Measurements from ENCODE around the gene FUZ. TPM values are rescaled to one million over a fixed set of nuclear protein-coding genes. Genes with fewer than 3 reads are reported as not detected.

Gene FUZ
- total and polyA plus RNA-seq, 4 donors = 3.8 to 12.5 (median 7.0) TPM

GRCh38 chr19:49829200-49829599 lies 16.1 kb upstream of the FUZ start:
- Histone ChIP-seq H3K9ac (ENCODE audit: low read depth in 1 of 2, low read length in 2 of 2) (no peak overlapping the region), H3K27ac (ENCODE audit: low read depth in 1 of 2, low read length in 2 of 2) (no peak overlapping the region), H3K4me3 (ENCODE audit: low read depth in 1 of 3, low read length in 3 of 3) (no peak overlapping the region), H3K9me3 (ENCODE audit: control insufficient read depth in 4 of 4, low read length in 3 of 4) (no peaks in the 10 kb centered on the region), H3K4me1 (ENCODE audit: control insufficient read depth in 4 of 4, insufficient read depth in 4 of 4, low read length in 3 of 4) (no peaks in the 10 kb centered on the region), H3K36me3 (ENCODE audit: control insufficient read depth in 4 of 4, insufficient read depth in 3 of 4, low read depth in 1 of 4, low read length in 3 of 4) (peaks cover 5 to 43% (median 12%) of the 10 kb centered on the region in 4 donors), H3K27me3 (ENCODE audit: control insufficient read depth in 4 of 4, insufficient read depth in 4 of 4, low read length in 3 of 4) (no peaks in the 10 kb centered on the region)
- DNase-seq (ENCODE audit: low spot score) = no peak
- no peak for TF ChIP-seq NR2F2 (IDR thresholded peaks at IDR 0.05)
- 95% methylated on average over 8 of the region's 8 CpGs for WGBS

DNA sequence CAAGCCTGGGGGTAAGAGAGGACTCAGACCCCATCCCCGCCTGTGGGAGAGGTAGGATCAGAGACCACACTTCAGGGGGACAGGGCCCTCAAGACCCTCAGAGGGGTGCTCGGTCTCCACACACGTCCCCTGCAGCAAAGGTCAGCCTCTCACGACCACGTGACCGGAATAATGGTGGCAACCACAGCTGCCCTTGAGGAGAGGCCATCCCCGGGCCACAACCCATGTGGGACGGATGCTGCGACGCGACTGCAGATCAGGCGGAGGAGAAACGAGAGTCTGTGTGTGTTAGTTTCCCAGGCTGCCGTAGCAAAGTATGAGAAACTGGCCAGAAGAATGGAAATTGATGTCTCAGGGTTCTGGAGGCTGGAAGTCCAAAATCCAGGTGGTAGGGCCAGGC lies 13.9 kb upstream of the FUZ start:
- no peaks in the 10 kb centered on the region for H3K27me3 ChIP-seq (ENCODE audit: control insufficient read depth in 4 of 4, insufficient read depth in 4 of 4, low read length in 3 of 4)
- H3K9me3 ChIP-seq (ENCODE audit: control insufficient read depth in 4 of 4, low read length in 3 of 4) = no peaks in the 10 kb centered on the region
- 95% methylated on average over 14 of the region's 14 CpGs for WGBS
- H3K27ac ChIP-seq (ENCODE audit: low read depth in 1 of 2, low read length in 2 of 2) = no peak overlapping the region
- H3K9ac ChIP-seq (ENCODE audit: low read depth in 1 of 2, low read length in 2 of 2) = no peak overlapping the region
- H3K4me1 ChIP-seq (ENCODE audit: control insufficient read depth in 4 of 4, insufficient read depth in 4 of 4, low read length in 3 of 4) = no peaks in the 10 kb centered on the region
- H3K36me3 ChIP-seq (ENCODE audit: control insufficient read depth in 4 of 4, insufficient read depth in 3 of 4, low read depth in 1 of 4, low read length in 3 of 4) = peaks cover 0 to 33% (median 8%) of the 10 kb centered on the region in 4 donors
- TF ChIP-seq RXRA (IDR thresholded peaks at IDR 0.05) = no peak
- TF ChIP-seq, protein P1, sequence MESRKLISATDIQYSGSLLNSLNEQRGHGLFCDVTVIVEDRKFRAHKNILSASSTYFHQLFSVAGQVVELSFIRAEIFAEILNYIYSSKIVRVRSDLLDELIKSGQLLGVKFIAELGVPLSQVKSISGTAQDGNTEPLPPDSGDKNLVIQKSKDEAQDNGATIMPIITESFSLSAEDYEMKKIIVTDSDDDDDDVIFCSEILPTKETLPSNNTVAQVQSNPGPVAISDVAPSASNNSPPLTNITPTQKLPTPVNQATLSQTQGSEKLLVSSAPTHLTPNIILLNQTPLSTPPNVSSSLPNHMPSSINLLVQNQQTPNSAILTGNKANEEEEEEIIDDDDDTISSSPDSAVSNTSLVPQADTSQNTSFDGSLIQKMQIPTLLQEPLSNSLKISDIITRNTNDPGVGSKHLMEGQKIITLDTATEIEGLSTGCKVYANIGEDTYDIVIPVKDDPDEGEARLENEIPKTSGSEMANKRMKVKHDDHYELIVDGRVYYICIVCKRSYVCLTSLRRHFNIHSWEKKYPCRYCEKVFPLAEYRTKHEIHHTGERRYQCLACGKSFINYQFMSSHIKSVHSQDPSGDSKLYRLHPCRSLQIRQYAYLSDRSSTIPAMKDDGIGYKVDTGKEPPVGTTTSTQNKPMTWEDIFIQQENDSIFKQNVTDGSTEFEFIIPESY (IDR thresholded peaks at IDR 0.05) = no peak
- TF ChIP-seq, protein P2, sequence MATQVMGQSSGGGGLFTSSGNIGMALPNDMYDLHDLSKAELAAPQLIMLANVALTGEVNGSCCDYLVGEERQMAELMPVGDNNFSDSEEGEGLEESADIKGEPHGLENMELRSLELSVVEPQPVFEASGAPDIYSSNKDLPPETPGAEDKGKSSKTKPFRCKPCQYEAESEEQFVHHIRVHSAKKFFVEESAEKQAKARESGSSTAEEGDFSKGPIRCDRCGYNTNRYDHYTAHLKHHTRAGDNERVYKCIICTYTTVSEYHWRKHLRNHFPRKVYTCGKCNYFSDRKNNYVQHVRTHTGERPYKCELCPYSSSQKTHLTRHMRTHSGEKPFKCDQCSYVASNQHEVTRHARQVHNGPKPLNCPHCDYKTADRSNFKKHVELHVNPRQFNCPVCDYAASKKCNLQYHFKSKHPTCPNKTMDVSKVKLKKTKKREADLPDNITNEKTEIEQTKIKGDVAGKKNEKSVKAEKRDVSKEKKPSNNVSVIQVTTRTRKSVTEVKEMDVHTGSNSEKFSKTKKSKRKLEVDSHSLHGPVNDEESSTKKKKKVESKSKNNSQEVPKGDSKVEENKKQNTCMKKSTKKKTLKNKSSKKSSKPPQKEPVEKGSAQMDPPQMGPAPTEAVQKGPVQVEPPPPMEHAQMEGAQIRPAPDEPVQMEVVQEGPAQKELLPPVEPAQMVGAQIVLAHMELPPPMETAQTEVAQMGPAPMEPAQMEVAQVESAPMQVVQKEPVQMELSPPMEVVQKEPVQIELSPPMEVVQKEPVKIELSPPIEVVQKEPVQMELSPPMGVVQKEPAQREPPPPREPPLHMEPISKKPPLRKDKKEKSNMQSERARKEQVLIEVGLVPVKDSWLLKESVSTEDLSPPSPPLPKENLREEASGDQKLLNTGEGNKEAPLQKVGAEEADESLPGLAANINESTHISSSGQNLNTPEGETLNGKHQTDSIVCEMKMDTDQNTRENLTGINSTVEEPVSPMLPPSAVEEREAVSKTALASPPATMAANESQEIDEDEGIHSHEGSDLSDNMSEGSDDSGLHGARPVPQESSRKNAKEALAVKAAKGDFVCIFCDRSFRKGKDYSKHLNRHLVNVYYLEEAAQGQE (IDR thresholded peaks at IDR 0.05) = no peak
- TF ChIP-seq YY1 (IDR thresholded peaks at IDR 0.05) = no peak
- no peak for TF ChIP-seq EGR1 (IDR thresholded peaks at IDR 0.05; ENCODE audit: low read depth in 2 of 2)
- TF ChIP-seq TAF1 (conservative IDR thresholded peaks at IDR 0.05) = no peak
- no peak for TF ChIP-seq HNF4G (IDR thresholded peaks at IDR 0.05)
- no peak for TF ChIP-seq GABPA (IDR thresholded peaks at IDR 0.05 in 1 of 2, conservative IDR thresholded peaks at IDR 0.05 in 1 of 2)
- TF ChIP-seq NR2F2 (IDR thresholded peaks at IDR 0.05) = no peak
- TF ChIP-seq RAD21 (IDR thresholded peaks at IDR 0.05) = no peak
- no peak for TF ChIP-seq JUND (IDR thresholded peaks at IDR 0.05)
- TF ChIP-seq, protein P3, sequence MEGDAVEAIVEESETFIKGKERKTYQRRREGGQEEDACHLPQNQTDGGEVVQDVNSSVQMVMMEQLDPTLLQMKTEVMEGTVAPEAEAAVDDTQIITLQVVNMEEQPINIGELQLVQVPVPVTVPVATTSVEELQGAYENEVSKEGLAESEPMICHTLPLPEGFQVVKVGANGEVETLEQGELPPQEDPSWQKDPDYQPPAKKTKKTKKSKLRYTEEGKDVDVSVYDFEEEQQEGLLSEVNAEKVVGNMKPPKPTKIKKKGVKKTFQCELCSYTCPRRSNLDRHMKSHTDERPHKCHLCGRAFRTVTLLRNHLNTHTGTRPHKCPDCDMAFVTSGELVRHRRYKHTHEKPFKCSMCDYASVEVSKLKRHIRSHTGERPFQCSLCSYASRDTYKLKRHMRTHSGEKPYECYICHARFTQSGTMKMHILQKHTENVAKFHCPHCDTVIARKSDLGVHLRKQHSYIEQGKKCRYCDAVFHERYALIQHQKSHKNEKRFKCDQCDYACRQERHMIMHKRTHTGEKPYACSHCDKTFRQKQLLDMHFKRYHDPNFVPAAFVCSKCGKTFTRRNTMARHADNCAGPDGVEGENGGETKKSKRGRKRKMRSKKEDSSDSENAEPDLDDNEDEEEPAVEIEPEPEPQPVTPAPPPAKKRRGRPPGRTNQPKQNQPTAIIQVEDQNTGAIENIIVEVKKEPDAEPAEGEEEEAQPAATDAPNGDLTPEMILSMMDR (IDR thresholded peaks at IDR 0.05; ENCODE audit: low read depth, low read length, missing input control) = no peak
- no peak for TF ChIP-seq MAX (IDR thresholded peaks at IDR 0.05)
- TF ChIP-seq SP1 (IDR thresholded peaks at IDR 0.05) = no peak
- TF ChIP-seq FOXA2 (IDR thresholded peaks at IDR 0.05) = no peak
- TF ChIP-seq, protein P4, sequence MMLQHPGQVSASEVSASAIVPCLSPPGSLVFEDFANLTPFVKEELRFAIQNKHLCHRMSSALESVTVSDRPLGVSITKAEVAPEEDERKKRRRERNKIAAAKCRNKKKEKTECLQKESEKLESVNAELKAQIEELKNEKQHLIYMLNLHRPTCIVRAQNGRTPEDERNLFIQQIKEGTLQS (IDR thresholded peaks at IDR 0.05) = no peak
- TF ChIP-seq HNF4A (conservative IDR thresholded peaks at IDR 0.05) = no peak
- no peak for TF ChIP-seq FOXA1 (IDR thresholded peaks at IDR 0.05)
- H3K4me3 ChIP-seq (ENCODE audit: low read depth in 1 of 3, low read length in 3 of 3) = no peak overlapping the region
- no peak for DNase-seq (ENCODE audit: low spot score)

Data from liver (tissue), 9 donors.